HG03175 (cell line): ENCODE results near the gene ZNF385B.
"Not testable (repeated sequence)": the region's sequence is repeated elsewhere in the genome, so short reads cannot be mapped to it uniquely, and the experiment has no call there.

Experiments
- ATAC-seq: cut with Tn5 transposase; IDR thresholded peaks from one replicate; pipeline ENCODE4 v1.9.1; 2021; ENCODE audit warnings: mild to moderate bottlenecking, moderate library complexity; ENCODE audit not compliant: unreplicated experiment

The ZNF385B gene

GRCh38 chr2:179642462-179642861 lies 218.9 kb downstream of the ZNF385B start:
- no peak for ATAC-seq

DNA sequence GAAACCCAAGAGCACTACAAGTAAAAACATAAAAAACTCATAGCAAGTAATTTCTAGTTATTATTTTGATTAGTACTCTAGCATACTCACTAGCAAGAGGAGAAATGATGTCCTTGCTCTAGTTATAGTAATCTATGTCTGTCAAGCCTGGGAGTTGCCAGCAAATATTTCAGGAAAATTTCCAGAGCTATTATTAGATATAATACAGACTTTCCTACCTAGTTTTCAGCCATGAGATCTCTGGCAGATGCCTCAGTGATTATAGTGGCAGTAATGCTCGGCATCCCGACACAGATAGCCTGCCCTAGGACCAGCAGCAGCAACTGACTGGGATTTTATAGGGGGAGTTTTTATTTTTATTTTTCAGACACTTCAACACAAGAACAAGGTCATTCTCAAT lies 224.4 kb downstream of the ZNF385B start:
- ATAC-seq = no peak

GRCh38 chr2:179636100-179636980 lies 225.1 kb downstream of the ZNF385B start:
- no peak for ATAC-seq

DNA sequence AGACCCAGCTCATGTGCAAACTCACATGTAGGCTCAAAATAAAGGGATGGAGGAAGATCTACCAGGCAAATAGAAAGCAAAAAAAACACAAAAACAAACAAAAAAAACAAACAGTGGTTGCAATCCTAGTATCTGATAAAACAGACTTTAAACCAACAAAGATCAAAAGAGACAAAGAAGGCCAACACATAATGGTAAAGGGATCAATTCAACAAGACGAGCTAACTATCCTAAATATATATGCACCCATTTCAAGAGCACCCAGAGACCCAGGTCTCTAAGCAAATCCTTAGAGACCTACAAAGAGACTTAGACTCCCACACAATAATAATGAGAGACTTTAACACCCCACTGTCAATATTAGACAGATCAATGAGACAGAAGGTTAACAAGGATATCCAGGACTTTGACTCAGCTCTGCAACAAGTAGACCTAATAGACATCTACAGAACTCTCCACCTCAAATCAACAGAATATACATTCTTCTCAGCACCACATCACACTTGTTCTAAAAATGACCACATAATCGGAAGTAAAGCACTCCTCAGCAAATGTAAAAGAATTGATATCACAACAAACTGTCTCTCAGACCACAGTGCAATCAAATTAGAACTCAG lies 229.5 kb downstream of the ZNF385B start:
- ATAC-seq = not testable (repeated sequence)

DNA sequence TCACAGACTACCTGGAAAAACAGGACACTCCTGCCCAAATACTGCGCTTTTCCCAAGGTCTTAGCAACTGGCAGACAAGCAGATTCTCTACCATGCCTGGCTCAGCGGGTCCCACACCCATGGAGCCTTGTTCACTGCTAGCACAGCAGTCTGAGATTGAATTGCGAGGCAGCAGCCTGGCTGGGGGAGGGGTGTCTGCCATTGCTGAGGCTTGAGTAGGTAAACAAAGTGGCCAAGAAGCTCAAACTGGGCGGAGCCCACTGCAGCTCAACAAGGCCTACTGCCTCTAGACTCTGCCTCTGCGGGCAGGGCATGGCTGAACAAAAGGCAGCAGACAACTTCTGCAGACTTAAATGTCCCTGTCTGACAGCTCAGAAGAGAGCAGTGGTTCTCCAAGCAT lies 231.6 kb downstream of the ZNF385B start:
- ATAC-seq = not testable (repeated sequence)

DNA sequence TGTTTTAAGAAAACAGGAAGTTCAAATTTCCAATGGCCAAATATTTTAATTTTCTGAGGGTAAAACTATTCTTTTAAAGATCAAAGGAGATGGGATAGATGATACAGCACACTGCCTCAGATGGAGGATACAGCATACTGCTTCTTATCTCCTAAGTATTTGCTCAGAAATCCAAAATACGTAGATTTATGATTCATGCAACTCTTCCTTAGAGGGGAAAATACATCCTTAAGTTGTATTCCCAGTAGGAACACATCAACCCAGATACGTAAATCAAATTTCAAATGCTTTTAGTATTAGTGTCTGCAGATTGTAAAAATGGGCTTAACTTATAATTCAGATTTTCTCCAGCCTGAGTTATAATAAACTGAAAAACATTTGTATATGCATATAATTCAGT lies 235.2 kb downstream of the ZNF385B start:
- ATAC-seq = no peak

- no peak for ATAC-seq
Measured at GRCh38 chr2:179622635-179623300, 238.6 kb downstream of the ZNF385B start.

- ATAC-seq = no peak
Measured at GRCh38 chr2:179622112-179622511, 239.3 kb downstream of the ZNF385B start.

DNA sequence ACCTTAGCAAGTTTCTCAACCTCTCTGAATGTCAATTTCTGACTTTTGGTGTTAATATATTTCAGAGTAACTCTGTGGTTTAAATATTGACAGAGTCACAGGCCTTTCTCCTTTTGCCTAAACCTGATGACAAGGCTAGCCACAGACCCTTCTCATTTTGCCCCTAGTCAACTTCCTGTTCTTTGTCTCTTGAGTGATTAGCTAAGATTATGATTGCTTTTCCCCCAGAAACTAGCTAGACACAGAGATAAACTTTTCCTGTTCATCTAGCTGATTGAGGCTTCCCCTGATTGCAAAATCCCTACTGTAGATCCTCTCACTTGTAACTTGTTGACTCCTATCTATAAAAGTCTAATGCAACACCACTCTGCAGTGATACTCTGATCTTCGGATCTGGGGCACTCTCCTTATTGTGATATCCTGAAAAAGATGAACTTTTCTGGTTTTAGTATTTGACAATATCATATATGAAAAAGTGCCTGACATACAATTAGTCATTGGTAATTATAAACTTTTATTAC lies 241.4 kb downstream of the ZNF385B start:
- no peak for ATAC-seq

DNA sequence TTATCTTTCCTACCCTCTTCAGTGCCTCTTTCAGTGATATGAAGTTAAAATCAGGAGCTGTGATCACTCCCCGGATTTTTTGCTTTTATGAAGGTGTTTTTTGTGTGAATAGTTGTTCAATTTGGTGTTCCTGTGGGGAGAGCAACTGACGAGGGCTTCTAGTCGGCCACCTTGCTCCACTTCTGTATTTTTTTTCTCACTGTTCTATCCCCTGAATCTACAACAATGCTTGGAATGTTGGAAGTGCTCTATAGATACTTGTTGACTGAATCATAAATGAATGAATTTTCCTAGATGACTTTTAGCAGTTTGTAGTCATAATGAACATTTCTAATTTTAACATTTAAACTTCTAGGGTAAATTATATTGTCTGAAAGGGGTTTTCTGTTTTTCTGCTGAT lies 247.3 kb downstream of the ZNF385B start:
- ATAC-seq = no peak

DNA sequence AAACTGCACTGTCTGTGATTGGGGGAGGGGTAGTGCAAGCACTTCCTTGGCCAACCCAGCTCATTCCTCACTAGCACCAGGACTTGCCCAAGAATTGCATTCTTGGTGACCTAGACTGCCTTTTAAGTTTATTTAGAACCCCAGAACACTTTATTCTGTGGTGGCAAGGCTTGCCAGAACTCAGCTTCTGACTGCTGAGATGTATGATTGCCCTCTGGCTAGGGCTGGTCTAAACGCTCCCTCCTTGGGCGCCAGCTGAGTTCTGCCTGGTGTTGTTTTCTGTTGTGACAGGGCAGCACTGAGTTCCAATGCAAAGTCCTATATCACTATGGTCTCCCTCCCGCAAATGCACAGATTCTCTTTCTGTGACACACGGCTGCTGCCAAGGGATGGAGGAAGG lies 247.7 kb downstream of the ZNF385B start:
- ATAC-seq = no peak

DNA sequence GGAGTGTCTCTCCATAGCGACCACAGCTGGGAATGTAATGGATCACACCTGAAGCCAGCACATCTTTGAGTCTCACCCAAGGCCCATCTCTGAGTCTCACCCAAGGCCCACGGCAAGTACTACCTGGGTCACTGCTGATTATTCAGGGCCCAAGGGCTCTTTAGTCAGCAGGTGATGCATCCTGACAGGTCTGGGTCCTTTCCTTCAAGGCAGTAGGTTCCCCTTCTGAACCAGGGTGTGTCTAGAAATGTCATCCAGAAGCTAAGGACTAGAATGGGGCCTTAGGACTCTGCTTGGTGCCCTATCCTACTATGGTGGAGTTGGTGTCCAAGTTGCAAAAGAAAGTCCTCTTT lies 248.1 kb downstream of the ZNF385B start:
- ATAC-seq = no peak

GRCh38 chr2:179612591-179613298 lies 248.7 kb downstream of the ZNF385B start:
- ATAC-seq = no peak

GRCh38 chr2:179612108-179612507 lies 249.3 kb downstream of the ZNF385B start:
- no peak for ATAC-seq

- ATAC-seq = no peak
Measured at GRCh38 chr2:179606141-179606540, 255.3 kb downstream of the ZNF385B start.

- no peak for ATAC-seq
Measured at GRCh38 chr2:179605341-179605740, 256.1 kb downstream of the ZNF385B start.

- no peak for ATAC-seq
Measured at GRCh38 chr2:179604598-179604997, 256.8 kb downstream of the ZNF385B start.

DNA sequence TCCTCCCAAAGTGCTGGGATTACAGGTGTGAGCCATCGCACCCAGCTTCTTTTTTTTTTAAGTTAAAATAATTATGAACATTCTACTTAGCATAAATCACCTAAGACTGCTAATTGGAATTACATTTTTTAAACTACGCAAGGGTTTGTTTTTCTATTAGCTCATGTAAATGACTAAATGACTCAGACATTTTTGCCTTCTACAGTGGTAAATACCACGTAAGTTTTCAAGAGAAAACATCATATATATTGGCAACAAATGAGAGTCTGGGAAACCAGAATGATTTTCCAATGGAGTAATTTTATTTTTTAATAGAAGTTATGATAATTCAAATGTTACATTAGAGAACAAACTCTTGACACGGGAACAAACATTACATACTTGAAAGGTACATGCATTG lies 259.0 kb downstream of the ZNF385B start:
- no peak for ATAC-seq

GRCh38 chr2:179596018-179596417 lies 265.4 kb downstream of the ZNF385B start:
- ATAC-seq = no peak

DNA sequence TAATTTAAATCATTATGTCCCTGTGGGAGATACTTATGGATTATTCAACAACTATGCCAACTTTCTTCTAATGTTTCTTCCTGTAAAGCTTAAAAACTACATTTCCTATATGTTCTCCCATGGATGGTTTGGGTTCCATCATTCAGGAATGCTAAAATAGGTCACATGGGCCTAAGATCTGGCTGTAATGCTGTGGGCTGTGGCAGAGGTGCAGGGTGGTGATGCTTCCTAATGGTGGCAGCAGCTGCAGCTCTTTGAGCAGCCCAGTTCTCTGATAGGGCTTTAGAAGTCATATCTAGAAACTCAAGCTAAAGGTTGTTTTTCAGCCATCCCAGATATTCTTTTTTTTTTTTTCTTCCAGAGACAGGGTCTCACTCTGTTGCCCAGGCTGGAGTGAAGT lies 266.1 kb downstream of the ZNF385B start:
- no peak for ATAC-seq
